ENCODE data around the gene BRINP2. TPM values are rescaled to one million over a fixed set of nuclear protein-coding genes. Genes with fewer than 3 reads are reported as not detected.

BRINP2 gene, protein sequence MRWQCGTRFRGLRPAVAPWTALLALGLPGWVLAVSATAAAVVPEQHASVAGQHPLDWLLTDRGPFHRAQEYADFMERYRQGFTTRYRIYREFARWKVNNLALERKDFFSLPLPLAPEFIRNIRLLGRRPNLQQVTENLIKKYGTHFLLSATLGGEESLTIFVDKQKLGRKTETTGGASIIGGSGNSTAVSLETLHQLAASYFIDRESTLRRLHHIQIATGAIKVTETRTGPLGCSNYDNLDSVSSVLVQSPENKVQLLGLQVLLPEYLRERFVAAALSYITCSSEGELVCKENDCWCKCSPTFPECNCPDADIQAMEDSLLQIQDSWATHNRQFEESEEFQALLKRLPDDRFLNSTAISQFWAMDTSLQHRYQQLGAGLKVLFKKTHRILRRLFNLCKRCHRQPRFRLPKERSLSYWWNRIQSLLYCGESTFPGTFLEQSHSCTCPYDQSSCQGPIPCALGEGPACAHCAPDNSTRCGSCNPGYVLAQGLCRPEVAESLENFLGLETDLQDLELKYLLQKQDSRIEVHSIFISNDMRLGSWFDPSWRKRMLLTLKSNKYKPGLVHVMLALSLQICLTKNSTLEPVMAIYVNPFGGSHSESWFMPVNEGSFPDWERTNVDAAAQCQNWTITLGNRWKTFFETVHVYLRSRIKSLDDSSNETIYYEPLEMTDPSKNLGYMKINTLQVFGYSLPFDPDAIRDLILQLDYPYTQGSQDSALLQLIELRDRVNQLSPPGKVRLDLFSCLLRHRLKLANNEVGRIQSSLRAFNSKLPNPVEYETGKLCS
- total RNA-seq = not detected in 2 replicates

DNA sequence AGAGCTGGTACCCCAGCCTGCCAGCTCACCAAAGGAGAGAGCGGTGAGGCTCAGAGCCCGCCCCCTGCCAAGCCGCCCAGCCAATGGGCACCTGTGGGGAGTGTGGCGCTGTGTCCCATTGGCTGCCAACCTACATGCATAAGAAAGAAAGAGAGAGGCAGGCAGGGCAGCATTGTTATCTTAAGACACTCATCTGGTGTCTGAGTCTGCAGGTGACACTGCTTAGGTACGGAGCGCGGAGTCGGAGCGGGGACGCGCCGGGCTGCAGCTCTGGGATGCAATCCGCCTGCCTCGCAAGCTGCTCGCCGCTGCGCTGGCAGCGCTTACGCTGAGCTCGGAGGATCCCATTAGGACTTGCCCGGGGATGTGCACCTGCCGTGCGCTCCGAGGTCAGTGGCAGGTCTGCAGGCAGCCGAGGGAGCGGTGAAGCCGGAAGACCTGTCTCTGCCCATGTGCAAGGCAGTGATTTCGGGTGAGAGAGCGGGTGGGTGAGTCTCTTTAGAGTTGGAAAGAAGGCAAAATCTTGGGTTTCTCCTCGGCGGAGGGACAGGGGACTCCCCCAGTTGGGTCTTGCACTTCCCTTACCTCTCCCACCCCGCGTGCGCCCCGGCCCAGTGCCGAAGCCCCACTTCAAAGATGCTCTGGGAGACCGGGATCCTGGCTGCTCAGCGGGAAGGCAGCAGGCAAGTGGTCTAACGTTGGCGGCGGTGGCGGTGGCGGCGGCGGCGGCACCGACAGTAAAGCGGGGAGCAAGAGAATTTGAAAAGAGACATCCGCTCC lies at the start of gene BRINP2:
TSS of gene BRINP2 (plus strand) at position 203 of the 780 bp plus-strand sequence. CDS start 58,919 bp downstream, outside the sequence.

DNA sequence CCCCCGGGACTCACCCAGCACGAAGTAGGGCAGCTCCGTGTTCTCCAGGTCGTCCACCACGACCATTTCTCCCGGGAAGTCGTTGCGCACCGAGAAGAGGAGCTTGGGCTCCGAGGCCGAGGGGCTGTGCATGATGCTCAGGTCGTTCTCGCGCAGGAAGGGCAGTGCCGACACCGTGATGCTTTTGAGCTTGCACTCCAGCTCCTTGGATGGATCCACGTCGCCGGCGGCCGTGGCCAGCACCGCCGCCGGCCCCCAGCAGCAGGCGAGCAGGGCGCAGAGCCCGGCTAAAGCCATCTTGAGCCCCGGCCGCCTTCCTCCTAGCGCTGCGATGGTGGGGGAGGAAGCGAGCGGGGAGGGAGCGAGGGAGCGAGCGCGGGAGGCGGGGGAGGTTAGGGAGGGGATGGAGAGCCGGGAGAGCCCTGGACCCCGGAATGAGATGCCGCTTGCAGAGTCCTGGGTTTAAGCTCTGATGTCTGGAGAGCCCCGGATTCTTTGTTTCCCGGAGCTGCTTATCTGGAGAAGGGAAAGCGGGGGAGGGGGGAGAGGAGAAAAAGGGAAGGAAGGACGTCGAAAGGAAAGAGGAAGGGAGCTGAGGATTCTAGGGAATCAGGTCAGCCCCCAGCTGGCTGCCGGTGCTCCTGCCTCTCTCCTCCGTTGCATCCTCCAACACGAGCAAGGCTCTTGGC lies 6.2 kb upstream of the BRINP2 start, which contains the start of gene ASTN1:
TSS of gene ASTN1 (minus strand) at position 333 of the 689 bp plus-strand sequence. CDS start at position 297, 36 bp downstream.

Other genes starting within 250 kb of the BRINP2 start
- not detected in 2 replicates for gene ASTN1, start 6.2 kb upstream of the BRINP2 start, total RNA-seq

All from myometrial cell (primary cell).